Urinary bladder (tissue), 4 donors: ENCODE results near the gene DCLK1. TPM values are rescaled to one million over a fixed set of nuclear protein-coding genes. Genes with fewer than 3 reads are reported as not detected.
"Not testable (repeated sequence)": the region's sequence is repeated elsewhere in the genome, so short reads cannot be mapped to it uniquely, and the experiment has no call there.

Experiments used
- DNase-seq: peaks from one replicate; pipeline ENCODE4 v3.0.0-alpha.2; 2015; ENCODE audit errors: extremely low spot score
- H3K27ac ChIP-seq: one replicate; pipeline ENCODE4 v1.5.1; 2013; ENCODE audit warnings: low read depth, mild to moderate bottlenecking, moderate library complexity
- H3K36me3 ChIP-seq: one replicate; pipeline ENCODE4 v1.6.1; 2013; ENCODE audit warnings: mild to moderate bottlenecking, moderate library complexity; ENCODE audit not compliant: insufficient read depth
- H3K4me1 ChIP-seq: one replicate; pipeline ENCODE4 v1.6.1; 2013; ENCODE audit warnings: mild to moderate bottlenecking, moderate library complexity; ENCODE audit not compliant: insufficient read depth
- H3K4me3 ChIP-seq: one replicate; pipeline ENCODE4 v1.5.1; 2013; ENCODE audit warnings: low read depth, low read length
- WGBS: extraction: QIAGEN DNeasy Blood & Tissue Kit; methylation state at CpG from one replicate; pipeline ENCODE4 v1.1.7; 2013; 5-methylcytosine and 5-hydroxymethylcytosine counted together
- polyA plus RNA-seq: library from polyadenylated mRNA; stranded (reverse); fragments of 200-250 nt; gene quantifications from one replicate; pipeline ENCODE4 v1.2.3, GENCODE V29; 2013
- total RNA-seq: library from RNA; depleted of rRNA; stranded (reverse); fragments of >200 nt; gene quantifications from one replicate; pipeline ENCODE4 v1.2.3, GENCODE V29; 2014
- donor health status: healthy with polysubstance abuse.
- donor health status: healthy.

Gene DCLK1
- total and polyA plus RNA-seq, 2 donors = 6.5 to 89.1 TPM

DNA sequence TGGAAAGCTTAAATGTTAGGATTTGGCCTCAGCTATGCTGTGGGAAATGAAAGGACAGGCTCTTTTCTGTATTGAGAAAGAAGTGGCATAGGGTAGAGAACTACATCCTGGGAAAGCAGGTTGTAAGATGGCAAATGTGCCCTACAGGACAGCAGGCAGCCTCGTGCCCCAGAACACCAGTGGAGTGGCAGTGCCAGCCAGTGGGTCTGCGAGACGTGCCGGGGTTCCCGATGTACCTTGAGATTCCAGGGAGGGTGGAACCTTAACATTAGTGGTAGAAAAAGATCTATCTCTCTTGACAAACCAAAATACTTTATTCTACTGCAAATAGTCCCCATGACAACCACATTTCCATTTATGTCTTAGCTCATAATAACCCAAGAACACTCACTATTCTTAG lies 42.7 kb downstream of the DCLK1 start:
- 91% methylated on average over 5 of the region's 5 CpGs for WGBS
- Histone ChIP-seq H3K36me3 (no peaks in the 10 kb centered on the region), H3K4me3 (no peak overlapping the region), H3K27ac (no peak overlapping the region), H3K4me1 (no peaks in the 10 kb centered on the region)
- no peak for DNase-seq

GRCh38 chr13:36088001-36088400 lies 43.2 kb downstream of the DCLK1 start:
- no peak for DNase-seq
- WGBS = 94% methylated on average over 2 of the region's 2 CpGs
- Histone ChIP-seq H3K27ac (no peak overlapping the region), H3K36me3 (no peaks in the 10 kb centered on the region), H3K4me3 (no peak overlapping the region), H3K4me1 (no peaks in the 10 kb centered on the region)

GRCh38 chr13:36086117-36086516 lies 45.1 kb downstream of the DCLK1 start:
- H3K4me1 ChIP-seq = no peaks in the 10 kb centered on the region
- DNase-seq = no peak
- no peaks in the 10 kb centered on the region for H3K36me3 ChIP-seq
- H3K27ac ChIP-seq = no peak overlapping the region
- H3K4me3 ChIP-seq = no peak overlapping the region
- WGBS = 75% methylated on average over 3 of the region's 3 CpGs

DNA sequence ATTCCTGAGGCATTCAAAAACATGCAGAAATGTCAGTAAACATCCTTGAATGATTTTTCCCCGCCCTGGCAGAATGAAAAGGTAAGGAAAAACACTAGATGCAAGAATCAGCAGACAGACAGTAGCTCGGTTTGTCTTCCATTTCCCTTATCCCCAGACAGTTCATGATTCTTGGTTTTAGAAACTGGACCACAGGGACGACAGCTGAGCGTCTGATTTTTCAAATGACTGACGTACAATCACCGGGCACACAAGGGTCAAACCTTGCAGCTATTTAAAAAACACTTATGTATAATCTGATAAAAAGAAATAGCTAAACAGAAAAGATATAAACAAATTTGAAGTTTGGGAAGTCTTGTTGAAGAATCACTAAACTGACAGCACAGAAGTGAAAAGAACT lies 47.1 kb downstream of the DCLK1 start:
- Histone ChIP-seq H3K4me3 (no peak overlapping the region), H3K36me3 (no peaks in the 10 kb centered on the region), H3K27ac (no peak overlapping the region), H3K4me1 (no peaks in the 10 kb centered on the region)
- 84% methylated on average over 6 of the region's 6 CpGs for WGBS
- no peak for DNase-seq

GRCh38 chr13:36082806-36083205 lies 48.4 kb downstream of the DCLK1 start:
- Histone ChIP-seq H3K4me1 (no peaks in the 10 kb centered on the region), H3K27ac (no peak overlapping the region), H3K36me3 (no peaks in the 10 kb centered on the region), H3K4me3 (no peak overlapping the region)
- WGBS = 53% methylated on average over 2 of the region's 2 CpGs
- DNase-seq = no peak

DNA sequence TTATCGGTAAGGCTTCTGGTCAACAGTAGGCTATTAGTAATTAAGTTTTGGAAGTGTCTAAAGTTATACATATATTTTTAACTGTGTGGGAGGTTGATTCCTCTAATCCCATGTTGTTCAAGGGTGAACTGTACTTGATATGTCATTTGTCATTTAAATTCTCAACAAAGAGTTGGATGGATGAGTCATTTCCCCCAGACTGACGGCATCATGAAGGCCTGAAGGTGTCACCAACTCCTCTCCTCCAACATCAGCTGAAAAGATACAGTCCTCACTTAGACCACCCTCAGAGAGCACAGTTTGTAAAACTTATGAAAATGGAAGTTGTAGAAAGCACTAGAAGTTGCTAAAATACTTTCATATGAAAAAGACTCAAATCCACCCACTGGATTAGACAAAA lies 48.8 kb downstream of the DCLK1 start:
- Histone ChIP-seq H3K4me1 (no peaks in the 10 kb centered on the region), H3K27ac (no peak overlapping the region), H3K36me3 (no peaks in the 10 kb centered on the region), H3K4me3 (no peak overlapping the region)
- WGBS = 90% methylated on average over 2 of the region's 2 CpGs
- DNase-seq = no peak

DNA sequence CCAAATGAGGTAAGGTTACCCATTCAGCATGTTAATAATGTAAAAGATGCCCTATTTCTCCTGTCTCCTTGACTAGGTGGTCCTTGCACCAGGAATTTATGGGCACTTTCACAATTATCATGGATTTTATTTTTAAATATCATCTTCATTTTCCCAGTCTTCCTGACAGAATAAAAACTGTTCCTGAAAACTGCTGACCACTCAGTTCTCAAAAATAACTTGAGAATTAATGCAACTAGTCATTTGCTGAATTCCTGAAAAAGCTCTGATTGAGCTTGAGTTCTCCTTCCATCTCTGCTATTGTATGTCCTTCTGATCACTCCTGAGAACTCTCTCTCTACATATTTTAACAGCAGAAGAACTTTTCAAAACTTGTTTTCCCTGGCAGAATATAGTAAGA lies 55.0 kb downstream of the DCLK1 start:
- H3K36me3 ChIP-seq = no peaks in the 10 kb centered on the region
- H3K27ac ChIP-seq = no peak overlapping the region
- DNase-seq = no peak
- no peak overlapping the region for H3K4me3 ChIP-seq
- no peaks in the 10 kb centered on the region for H3K4me1 ChIP-seq

- 29% methylated on average over 3 of the region's 3 CpGs for WGBS
- no peak for DNase-seq
- no peaks in the 10 kb centered on the region for H3K4me1 ChIP-seq
- no peak overlapping the region for H3K4me3 ChIP-seq
- no peaks in the 10 kb centered on the region for H3K36me3 ChIP-seq
- H3K27ac ChIP-seq = no peak overlapping the region
These were observed 56.5 kb downstream of the DCLK1 start for GRCh38 chr13:36074659-36075058.

DNA sequence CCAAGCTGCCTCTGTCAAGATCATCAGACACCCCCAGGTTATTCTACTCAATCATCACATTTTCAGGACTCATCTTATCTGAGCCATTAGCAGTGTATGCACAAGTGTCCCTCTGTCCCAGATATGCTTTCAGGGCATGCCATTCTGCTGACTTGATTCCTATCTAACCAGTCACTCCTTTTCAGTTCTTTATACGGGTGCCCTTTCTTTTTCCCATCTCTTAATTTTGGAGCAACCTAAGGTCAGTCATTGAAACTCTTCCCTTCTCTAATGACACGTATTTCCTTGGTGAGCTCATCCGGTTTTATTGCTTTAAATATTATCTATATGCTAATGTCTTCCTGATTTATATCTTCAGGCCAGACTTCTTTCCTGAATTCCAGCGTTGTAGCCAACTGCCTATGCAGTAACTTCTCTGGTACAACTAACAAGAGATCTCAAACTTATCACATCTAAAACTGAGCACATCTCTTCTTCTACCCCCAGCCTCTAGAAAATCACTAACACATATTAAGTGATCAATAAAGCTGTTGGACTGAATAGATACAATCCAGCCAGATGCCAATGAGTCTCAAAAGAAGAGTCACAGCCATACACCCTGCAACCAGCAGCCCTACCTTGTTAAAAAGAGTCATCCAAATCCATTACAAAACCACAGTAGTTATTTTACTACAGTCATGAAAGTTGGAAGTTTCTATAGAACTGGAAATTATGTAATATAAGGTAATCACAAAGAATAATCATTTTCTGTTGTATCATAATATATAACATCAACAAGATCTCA lies 58.8 kb downstream of the DCLK1 start:
- Histone ChIP-seq H3K4me1 (no peaks in the 10 kb centered on the region), H3K27ac (no peak overlapping the region), H3K4me3 (no peak overlapping the region), H3K36me3 (no peaks in the 10 kb centered on the region)
- DNase-seq = no peak
- 69% methylated on average over 4 of the region's 4 CpGs for WGBS

GRCh38 chr13:36070504-36071192 lies 60.5 kb downstream of the DCLK1 start:
- not testable (repeated sequence) for H3K4me1 ChIP-seq, DNase-seq, H3K36me3 ChIP-seq, H3K4me3 ChIP-seq, H3K27ac ChIP-seq
- WGBS = 72% methylated on average over 12 of the region's 12 CpGs

DNA sequence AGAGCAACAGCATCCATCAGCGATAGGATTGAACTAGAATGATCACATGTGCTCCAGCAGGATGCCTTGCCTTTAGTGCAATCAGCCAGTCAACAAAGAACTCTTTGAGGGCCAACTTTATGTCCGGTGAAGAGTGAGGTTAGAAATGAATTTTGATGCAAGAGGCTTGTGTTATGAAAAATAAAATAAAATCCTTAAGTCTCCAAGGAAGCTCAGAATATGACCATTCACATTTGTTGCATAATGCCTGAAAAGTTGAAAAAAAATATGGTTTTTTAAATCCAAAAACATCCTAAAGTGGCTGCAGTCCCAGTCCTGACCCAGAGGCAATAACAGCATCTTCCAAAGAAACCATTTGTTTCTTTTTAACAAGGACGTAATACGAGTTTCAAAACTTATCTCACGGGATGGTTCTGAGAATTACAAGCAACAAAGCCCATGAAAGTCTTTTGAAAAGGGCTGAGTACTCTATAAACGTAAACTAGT lies 61.3 kb downstream of the DCLK1 start:
- peak; percentile 85 for DNase-seq
- WGBS = 50% methylated on average over 6 of the region's 6 CpGs
- no peaks in the 10 kb centered on the region for H3K4me1 ChIP-seq
- H3K4me3 ChIP-seq = no peak overlapping the region
- no peaks in the 10 kb centered on the region for H3K36me3 ChIP-seq
- no peak overlapping the region for H3K27ac ChIP-seq

- H3K36me3 ChIP-seq = no peaks in the 10 kb centered on the region
- 60% methylated on average over 3 of the region's 3 CpGs for WGBS
- no peaks in the 10 kb centered on the region for H3K4me1 ChIP-seq
- no peak overlapping the region for H3K4me3 ChIP-seq
- no peak overlapping the region for H3K27ac ChIP-seq
- no peak for DNase-seq
These were observed 62.2 kb downstream of the DCLK1 start for GRCh38 chr13:36068991-36069390.

GRCh38 chr13:36068566-36068965 lies 62.6 kb downstream of the DCLK1 start:
- Histone ChIP-seq H3K27ac (no peak overlapping the region), H3K36me3 (no peaks in the 10 kb centered on the region), H3K4me1 (no peaks in the 10 kb centered on the region), H3K4me3 (no peak overlapping the region)
- 39% methylated on average over 1 of the region's 1 CpG for WGBS
- no peak for DNase-seq

DNA sequence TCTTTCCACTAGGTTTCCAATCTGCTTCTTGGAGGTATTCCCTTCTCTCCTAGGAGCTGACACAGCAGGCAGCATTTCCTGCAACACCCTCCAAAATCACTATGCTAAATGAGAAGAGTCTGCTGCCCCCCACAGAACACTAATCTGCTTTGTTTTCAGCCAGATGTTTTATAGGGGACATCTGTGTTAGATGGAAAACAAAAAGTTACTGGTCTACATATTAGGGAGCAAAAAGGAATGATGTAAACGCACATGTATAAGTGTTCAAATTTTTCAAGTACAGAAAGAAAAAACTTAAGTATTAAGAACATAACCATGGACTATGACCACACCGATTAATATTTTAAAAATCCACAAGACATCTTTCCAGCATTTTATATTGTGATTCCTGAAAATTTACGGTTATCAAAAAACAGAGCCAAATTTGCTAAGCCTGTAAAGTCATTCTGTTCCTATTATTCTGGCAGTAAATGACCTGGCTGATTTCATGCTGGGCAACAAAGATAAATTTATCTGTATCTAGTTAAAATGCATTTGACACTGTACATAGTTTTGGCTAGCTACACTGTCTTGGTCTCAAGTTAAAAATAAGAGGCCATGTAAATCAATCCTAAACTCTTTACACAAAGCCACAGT lies 63.3 kb downstream of the DCLK1 start:
- Histone ChIP-seq H3K27ac (no peak overlapping the region), H3K4me3 (no peak overlapping the region), H3K4me1 (no peaks in the 10 kb centered on the region), H3K36me3 (no peaks in the 10 kb centered on the region)
- 26% methylated on average over 3 of the region's 3 CpGs for WGBS
- no peak for DNase-seq
